Activated T-cell treated with anti-CD3 and anti-CD28 coated beads, Interleukin-2, amount 50 U/mL, for 24 hours (primary cell): ENCODE measurements around the gene RFXANK.
"Not testable (repeated sequence)": the region's sequence is repeated elsewhere in the genome, so short reads cannot be mapped to it uniquely, and the experiment has no call there.

ENCODE experiments used
- DNase-seq: peaks from one replicate; pipeline ENCODE4 v3.0.0-alpha.2; 2020
- H3K27ac Mint-ChIP-seq: 2 replicates; pipeline ENCODE4 v1.8.0; 2020; ENCODE audit warnings: mild to moderate bottlenecking, mixed read lengths
- H3K27me3 Mint-ChIP-seq: 2 replicates; pipeline ENCODE4 v1.8.0; 2020; ENCODE audit warnings: mixed read lengths
- H3K36me3 Mint-ChIP-seq: 2 replicates; pipeline ENCODE4 v1.8.0; 2020; ENCODE audit warnings: low read depth, mixed read lengths
- H3K4me1 Mint-ChIP-seq: 2 replicates; pipeline ENCODE4 v1.8.0; 2020; ENCODE audit warnings: low read depth, mixed read lengths
- H3K4me3 Mint-ChIP-seq: 2 replicates; pipeline ENCODE4 v1.8.0; 2020; ENCODE audit warnings: mild to moderate bottlenecking, moderate library complexity, mixed read lengths
- H3K9me3 Mint-ChIP-seq: 2 replicates; pipeline ENCODE4 v1.8.0; 2020; ENCODE audit warnings: mixed read lengths

RFXANK gene

DNA sequence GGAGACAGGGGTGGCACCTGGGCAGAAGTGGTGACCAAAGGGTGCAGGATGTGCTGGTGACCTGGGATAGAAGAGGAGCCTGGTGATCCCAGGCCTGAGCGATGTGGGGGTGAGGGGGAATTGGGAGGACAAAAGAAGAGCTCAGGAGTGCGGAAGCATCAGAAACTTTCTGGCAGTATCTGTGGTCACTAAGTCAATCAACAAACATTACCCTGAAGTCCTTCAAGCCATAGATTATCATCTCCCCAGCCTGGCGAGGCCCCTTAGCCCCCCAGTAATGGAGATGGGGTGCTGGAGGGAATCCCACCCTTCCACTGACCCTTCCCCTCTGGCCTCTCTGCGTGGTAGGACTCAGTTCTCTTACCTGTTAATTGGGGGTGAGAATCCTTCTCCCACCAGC is 32.5 kb upstream of the RFXANK start:
- Mint-ChIP-seq H3K4me3 (no peak overlapping the region), H3K36me3 (peaks cover 15% of the 10 kb centered on the region), H3K27me3 (no peaks in the 10 kb centered on the region), H3K9me3 (no peaks in the 10 kb centered on the region), H3K27ac (no peak overlapping the region), H3K4me1 (peaks cover 1% of the 10 kb centered on the region)
- no peak for DNase-seq

- Mint-ChIP-seq H3K9me3 (no peaks in the 10 kb centered on the region), H3K4me3 (no peak overlapping the region), H3K4me1 (peaks cover 1% of the 10 kb centered on the region), H3K36me3 (peaks cover 14% of the 10 kb centered on the region), H3K27ac (no peak overlapping the region), H3K27me3 (no peaks in the 10 kb centered on the region)
- no peak for DNase-seq
These were observed 31.5 kb upstream of the RFXANK start for GRCh38 chr19:19160461-19161035.

DNA sequence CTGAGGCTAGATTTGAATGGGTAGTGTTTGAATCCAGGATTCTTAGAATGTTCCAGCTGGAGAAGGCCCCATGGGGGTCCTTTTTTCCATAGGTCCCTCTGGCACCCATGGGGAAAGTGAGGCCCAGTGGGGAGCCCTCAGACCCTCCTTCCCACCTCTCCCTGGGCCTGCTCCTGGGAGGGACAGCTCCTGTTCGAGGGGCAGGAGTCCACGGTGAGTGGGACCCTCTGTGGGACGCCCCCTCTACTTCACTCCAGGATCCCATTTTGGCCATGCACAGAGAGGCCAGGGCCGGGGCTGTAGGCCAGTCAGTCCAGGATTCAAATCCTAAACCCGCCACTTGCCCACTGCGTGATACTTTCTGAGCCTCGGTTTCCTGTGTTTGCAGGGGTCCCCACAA is 29.6 kb upstream of the RFXANK start:
- peaks cover under 1% of the 10 kb centered on the region for H3K36me3 Mint-ChIP-seq
- H3K4me3 Mint-ChIP-seq: no peak overlapping the region
- no peaks in the 10 kb centered on the region for H3K27me3 Mint-ChIP-seq
- DNase-seq: no peak
- H3K9me3 Mint-ChIP-seq: no peaks in the 10 kb centered on the region
- no peak overlapping the region for H3K27ac Mint-ChIP-seq
- peaks cover 1% of the 10 kb centered on the region for H3K4me1 Mint-ChIP-seq

DNA sequence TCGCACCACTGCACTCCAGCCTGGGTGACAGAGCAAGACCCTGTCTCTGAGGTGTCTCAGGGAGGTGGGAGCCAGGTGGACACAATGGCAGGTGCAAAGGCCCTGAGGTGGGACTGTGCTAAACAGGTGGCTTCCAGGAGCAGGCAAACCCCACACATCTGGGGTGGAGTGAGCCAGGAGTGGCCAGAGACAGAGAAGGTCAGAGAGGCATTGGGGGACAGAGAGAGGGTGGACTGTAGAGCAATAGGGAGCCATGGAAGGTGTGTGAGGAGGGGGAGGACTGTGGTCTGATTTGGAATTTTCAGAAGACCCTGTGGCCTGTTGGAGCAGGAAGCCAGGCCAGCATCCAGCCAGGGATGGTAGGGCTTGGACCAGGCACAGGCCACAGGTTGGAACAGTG is 26.7 kb upstream of the RFXANK start:
- H3K36me3 Mint-ChIP-seq: peaks cover 5% of the 10 kb centered on the region
- no peaks in the 10 kb centered on the region for H3K9me3 Mint-ChIP-seq
- H3K27me3 Mint-ChIP-seq: no peaks in the 10 kb centered on the region
- no peak overlapping the region for H3K27ac Mint-ChIP-seq
- DNase-seq: no peak
- H3K4me3 Mint-ChIP-seq: no peak overlapping the region
- H3K4me1 Mint-ChIP-seq: peaks cover 9% of the 10 kb centered on the region

DNA sequence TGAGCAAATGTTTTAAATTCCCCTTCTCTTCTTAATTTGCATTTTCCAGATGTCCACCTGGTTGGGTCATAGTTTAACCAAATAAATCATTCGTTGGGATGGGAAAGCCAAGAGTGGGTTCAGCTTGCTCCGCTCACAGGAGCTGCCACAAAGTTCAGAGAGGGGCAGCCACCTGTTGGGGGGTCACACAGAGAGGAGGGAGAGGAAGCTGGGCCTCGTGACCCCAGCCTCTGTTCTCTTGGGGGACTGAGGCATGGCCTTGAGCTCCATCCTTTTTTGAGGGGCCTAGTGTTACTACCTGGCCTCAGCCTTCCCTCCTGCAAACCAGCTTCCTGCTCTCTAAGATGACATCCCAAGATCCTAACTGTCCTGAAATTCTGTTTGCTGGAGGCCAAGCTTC is 24.4 kb upstream of the RFXANK start:
- no peaks in the 10 kb centered on the region for H3K9me3 Mint-ChIP-seq
- H3K36me3 Mint-ChIP-seq: peaks cover 7% of the 10 kb centered on the region
- no peak for DNase-seq
- no peak overlapping the region for H3K27ac Mint-ChIP-seq
- peaks cover 4% of the 10 kb centered on the region for H3K27me3 Mint-ChIP-seq
- H3K4me3 Mint-ChIP-seq: no peak overlapping the region
- peaks cover 13% of the 10 kb centered on the region for H3K4me1 Mint-ChIP-seq

DNA sequence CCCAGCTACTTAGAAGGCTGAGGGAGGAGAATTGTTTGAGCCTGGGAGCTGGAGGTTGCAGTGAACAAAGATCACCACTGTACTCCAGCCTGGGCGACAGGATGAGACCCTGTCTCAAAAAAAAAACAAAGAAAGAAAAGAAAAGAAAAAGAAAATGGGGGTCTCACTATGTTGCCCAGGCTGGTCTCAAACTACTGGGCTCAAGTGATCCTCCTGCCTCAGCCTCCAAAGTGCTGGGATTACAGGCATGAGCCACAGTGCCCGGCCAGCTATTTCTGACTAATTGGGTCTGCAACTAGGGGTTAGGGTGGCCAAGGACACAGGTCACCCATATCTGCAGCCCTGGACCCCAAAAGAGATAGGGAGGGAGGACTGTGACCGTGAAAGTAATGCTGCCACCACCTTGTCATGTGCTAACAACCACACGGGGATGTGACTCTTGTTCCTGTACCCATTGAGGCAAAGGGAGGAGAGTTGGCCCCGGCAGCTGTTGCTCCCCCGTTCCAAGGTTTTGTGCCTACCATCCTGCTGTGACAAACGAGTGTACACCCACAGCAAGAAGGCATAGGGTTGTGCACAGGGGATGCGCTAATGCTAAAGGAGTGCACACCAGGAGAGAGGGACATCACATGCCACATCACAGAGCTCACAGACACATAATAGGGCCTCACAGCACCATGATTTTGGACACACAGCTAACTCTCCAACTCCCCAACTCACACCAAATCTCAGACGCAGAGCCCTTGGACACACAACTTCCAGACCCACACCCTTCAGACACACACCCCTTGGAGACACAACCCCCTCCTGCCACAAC is 22.6 kb upstream of the RFXANK start:
- Mint-ChIP-seq H3K36me3 (peaks cover 7% of the 10 kb centered on the region), H3K27me3 (peaks cover 4% of the 10 kb centered on the region), H3K4me3 (no peak overlapping the region), H3K9me3 (no peaks in the 10 kb centered on the region), H3K27ac (no peak overlapping the region), H3K4me1 (peaks cover 13% of the 10 kb centered on the region)
- no peak for DNase-seq

GRCh38 chr19:19170053-19170872 is 21.8 kb upstream of the RFXANK start, which contains the start of gene MEF2B:
Gene MEF2B, minus strand, starts transcription at chr19:19170263. Its CDS starts 19,528 bp downstream, at chr19:19150735.
- Mint-ChIP-seq H3K4me3 (peak within 1 kb of the TSS; percentile 50), H3K27ac (no peak within 1 kb of the TSS), H3K36me3 (peaks cover 7% of the 10 kb centered on the region), H3K27me3 (peaks cover 4% of the 10 kb centered on the region), H3K9me3 (no peaks in the 10 kb centered on the region), H3K4me1 (peaks cover 13% of the 10 kb centered on the region)
- peak; percentile 88 for DNase-seq

DNA sequence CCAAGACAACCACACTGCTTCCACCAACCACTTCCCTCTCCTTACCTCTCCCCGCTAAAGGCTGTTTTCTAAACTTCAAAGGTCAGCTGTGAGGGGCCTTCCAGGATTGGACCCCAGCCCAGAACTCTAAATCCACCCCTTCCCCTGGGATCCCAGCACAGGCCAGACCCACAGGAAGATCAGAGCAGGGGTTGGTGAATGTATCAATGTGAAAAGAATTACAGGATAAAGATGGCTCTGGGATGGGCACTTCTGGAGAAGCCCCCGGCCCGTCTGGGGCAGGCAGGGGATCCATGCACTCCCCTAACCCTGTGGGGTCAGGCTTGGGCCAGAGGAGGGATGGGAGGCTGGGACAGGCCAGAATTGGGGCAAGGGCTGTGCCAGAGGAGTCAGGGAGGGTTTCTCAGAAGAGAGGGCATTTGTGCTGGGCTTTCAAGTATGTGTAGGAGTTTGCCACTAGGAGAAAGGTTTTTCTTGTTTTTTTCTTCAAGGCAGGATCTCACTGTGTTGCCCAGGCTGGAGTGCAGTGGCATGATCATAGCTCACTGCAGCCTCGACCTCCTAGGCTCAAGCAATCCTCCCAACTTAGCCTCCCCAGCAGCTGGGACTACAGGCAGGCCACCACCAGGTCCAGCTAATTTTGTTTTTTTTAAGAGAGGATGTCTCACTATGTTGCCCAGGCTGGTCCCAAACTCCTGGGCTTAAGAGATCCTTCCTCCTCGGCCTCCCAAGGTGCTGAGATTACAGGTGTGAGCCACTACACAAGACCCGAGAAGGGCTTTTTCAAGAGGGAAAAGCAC is 21.0 kb upstream of the RFXANK start:
- H3K4me1 Mint-ChIP-seq: peaks cover 13% of the 10 kb centered on the region
- H3K36me3 Mint-ChIP-seq: peaks cover 11% of the 10 kb centered on the region
- no peaks in the 10 kb centered on the region for H3K9me3 Mint-ChIP-seq
- H3K27me3 Mint-ChIP-seq: peaks cover 4% of the 10 kb centered on the region
- H3K27ac Mint-ChIP-seq: no peak overlapping the region
- DNase-seq: no peak
- no peak overlapping the region for H3K4me3 Mint-ChIP-seq

DNA sequence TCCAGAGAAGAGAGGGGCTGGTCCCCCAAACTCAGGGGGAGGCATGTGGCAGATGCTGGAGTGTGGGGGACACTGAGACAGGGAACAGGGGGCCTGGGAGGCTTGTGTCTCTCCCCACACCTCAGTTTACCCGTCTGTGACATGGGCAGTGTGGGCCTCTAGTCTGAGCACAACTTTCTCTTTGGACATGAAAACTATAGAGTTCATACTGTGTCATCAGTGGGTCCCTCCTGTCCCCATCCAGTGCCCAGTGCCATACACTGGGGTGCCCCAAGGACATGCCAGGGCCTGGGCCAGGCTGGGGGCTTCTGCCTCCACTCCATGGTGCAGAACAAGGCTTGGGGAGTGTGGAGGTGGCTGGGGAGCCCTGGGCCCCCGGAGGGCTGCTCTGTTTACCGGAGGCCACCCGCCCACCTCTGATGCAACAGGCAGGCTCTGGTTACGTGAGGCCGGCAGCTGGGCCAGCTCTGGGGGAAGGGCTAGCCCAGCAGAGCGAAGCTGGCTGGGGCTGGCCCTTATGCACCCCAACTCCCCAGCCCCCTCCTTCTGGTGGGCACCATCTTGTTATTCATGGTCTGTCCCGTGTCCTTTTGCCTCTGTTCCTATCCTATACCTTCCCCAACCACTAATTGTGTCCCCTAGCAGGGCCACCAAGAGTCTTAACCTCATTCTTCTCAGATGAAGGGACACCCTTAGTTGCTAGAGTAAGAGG is 20.1 kb upstream of the RFXANK start:
- no peak overlapping the region for H3K27ac Mint-ChIP-seq

DNA sequence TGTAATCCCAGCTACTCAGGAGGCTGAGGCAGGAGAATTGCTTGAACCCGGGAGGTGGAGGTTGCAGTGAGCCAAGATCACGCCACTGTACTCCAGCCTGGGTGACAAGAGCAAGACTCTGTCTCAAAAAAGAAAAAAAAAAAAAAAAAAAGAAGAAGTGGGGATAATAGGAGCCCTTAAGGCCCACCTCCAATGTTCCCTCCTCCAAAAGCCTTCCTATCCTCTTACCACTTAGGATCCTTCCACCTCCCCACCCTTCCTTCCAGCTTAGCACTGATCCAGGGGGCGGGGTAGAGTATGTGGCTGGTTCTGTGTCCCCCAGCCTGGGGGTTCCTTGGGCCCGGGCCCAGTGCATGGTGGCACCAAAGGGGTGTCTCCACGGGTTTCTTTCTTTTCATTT is 18.8 kb upstream of the RFXANK start:
- not testable (repeated sequence) for DNase-seq, H3K9me3 Mint-ChIP-seq, H3K27me3 Mint-ChIP-seq, H3K4me3 Mint-ChIP-seq, H3K27ac Mint-ChIP-seq
- Mint-ChIP-seq H3K36me3 (peaks cover 21% of the 10 kb centered on the region), H3K4me1 (peaks cover 13% of the 10 kb centered on the region)

More for the DNA sequence above, 20.1 kb upstream of the RFXANK start:
- no peaks in the 10 kb centered on the region for H3K9me3 Mint-ChIP-seq
- H3K36me3 Mint-ChIP-seq: peaks cover 18% of the 10 kb centered on the region
- no peak for DNase-seq
- H3K4me3 Mint-ChIP-seq: no peak overlapping the region
- peaks cover 4% of the 10 kb centered on the region for H3K27me3 Mint-ChIP-seq
- H3K4me1 Mint-ChIP-seq: peaks cover 13% of the 10 kb centered on the region

- Mint-ChIP-seq H3K4me3 (no peak overlapping the region), H3K9me3 (no peaks in the 10 kb centered on the region), H3K4me1 (no peaks in the 10 kb centered on the region), H3K36me3 (peaks cover 54% of the 10 kb centered on the region), H3K27ac (no peak overlapping the region), H3K27me3 (no peaks in the 10 kb centered on the region)
- DNase-seq: no peak
These were observed 15.1 kb upstream of the RFXANK start for GRCh38 chr19:19176950-19177349.

GRCh38 chr19:19179548-19180441 is 12.3 kb upstream of the RFXANK start:
- DNase-seq: no peak
- Mint-ChIP-seq H3K27ac (no peak overlapping the region), H3K4me3 (no peak overlapping the region)

GRCh38 chr19:19181488-19181998 is 10.5 kb upstream of the RFXANK start:
- H3K4me3 Mint-ChIP-seq: no peak overlapping the region
- H3K27ac Mint-ChIP-seq: no peak overlapping the region
- peaks cover 77% of the 10 kb centered on the region for H3K36me3 Mint-ChIP-seq
- DNase-seq: no peak
- H3K4me1 Mint-ChIP-seq: peaks cover 7% of the 10 kb centered on the region
- H3K27me3 Mint-ChIP-seq: no peaks in the 10 kb centered on the region
- no peaks in the 10 kb centered on the region for H3K9me3 Mint-ChIP-seq

More at GRCh38 chr19:19179548-19180441, 12.3 kb upstream of the RFXANK start:
- no peaks in the 10 kb centered on the region for H3K27me3 Mint-ChIP-seq
- H3K36me3 Mint-ChIP-seq: peaks cover 67% of the 10 kb centered on the region
- no peaks in the 10 kb centered on the region for H3K4me1 Mint-ChIP-seq
- H3K9me3 Mint-ChIP-seq: no peaks in the 10 kb centered on the region
